ENCODE measurements around the gene L3MBTL3. TPM values are rescaled to one million over a fixed set of nuclear protein-coding genes. Genes with fewer than 3 reads are reported as not detected.

L3MBTL3 gene
- total RNA-seq, 2 donors from 2014 or later = 11.8 to 13.3 TPM

DNA sequence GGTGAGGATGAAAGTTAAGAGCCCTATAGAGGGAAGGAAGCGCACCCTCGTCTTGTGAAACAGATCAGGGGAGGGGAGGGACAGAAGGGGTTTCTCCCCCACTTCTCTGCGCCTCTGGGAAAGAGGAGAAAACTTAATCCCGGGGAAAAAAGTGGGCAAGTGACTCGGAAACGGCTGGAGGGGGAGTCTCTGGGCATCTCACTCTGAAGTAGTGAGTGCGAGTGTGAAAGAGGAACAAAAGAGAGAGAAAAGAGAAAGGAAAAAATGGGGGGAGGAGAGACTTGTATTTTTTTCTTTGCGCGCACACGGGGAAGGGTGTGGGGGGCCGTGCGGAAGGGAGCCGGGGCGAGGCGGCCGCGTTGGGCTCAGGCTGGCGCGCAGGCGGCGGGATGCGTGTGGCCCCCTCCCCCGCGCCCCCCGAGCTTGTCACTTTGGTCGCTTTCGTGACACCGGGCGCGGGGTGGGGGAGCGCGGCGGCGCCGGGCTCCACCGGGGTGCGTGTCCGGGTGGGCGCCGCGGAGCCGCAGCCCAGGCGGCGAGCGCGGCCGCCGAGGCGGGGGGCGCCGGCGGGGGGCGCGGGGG, 454 bp downstream of the L3MBTL3 start:
- Histone ChIP-seq H3K36me3 (no peaks in the 10 kb centered on the region), H3K4me3 (peak overlapping the region; percentile 88), H3K9me3 (no peaks in the 10 kb centered on the region), H3K27me3 (replicated peaks; ENCODE audit: insufficient read depth) (no peaks in the 10 kb centered on the region), H3K27ac (peak overlapping the region; percentile 61 to 70), H3K4me1 (ENCODE audit: control insufficient read depth in 1 of 2, low read depth in 2 of 2) (peaks cover 0 to 8% of the 10 kb centered on the region in 2 donors)
- TF ChIP-seq, protein P1, sequence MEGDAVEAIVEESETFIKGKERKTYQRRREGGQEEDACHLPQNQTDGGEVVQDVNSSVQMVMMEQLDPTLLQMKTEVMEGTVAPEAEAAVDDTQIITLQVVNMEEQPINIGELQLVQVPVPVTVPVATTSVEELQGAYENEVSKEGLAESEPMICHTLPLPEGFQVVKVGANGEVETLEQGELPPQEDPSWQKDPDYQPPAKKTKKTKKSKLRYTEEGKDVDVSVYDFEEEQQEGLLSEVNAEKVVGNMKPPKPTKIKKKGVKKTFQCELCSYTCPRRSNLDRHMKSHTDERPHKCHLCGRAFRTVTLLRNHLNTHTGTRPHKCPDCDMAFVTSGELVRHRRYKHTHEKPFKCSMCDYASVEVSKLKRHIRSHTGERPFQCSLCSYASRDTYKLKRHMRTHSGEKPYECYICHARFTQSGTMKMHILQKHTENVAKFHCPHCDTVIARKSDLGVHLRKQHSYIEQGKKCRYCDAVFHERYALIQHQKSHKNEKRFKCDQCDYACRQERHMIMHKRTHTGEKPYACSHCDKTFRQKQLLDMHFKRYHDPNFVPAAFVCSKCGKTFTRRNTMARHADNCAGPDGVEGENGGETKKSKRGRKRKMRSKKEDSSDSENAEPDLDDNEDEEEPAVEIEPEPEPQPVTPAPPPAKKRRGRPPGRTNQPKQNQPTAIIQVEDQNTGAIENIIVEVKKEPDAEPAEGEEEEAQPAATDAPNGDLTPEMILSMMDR (IDR thresholded peaks at IDR 0.05) = no peak
- no peak for ATAC-seq (ENCODE audit: insufficient number of reproducible peaks, low FRiP score, low read depth)
- DNase-seq (ENCODE audit: low spot score) = no peak

DNA sequence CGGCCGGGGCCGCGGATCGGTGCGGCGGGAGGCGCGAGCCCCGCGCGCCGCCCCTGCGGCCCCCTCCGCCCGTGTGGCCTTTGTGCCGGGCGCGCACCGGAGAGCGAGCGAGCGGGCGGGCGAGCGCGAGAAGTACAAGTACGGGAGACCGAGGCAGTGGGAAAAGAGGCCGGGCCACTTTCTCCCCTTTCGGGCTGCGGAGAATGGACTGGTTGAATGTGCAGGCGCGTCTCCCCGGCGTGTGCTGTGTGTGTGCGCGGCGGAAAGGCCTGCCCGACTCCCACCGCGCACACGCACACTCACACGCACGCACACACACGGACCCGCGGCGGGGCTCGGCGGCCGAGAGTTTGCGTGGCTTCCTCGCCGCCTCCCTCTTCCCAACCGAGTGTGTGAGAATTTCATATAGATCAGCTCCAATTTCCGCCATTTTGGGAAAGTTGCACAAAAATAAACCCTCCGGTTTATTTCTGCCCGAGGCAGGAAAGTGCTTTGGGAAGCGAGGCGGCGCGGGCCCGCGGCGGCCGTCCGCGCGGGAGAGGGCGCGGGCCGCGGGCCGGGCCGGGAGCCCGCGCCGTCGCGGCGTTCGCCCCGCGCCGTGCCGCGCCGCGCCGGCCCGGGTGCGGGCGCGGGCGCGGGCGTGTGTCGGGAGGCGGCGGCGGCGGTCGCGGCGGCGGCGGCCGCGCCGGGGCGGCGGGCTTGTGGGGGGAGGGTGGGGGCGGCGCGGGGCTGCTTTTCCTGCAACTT, 1.1 kb downstream of the L3MBTL3 start:
- TF ChIP-seq, protein P1 (IDR thresholded peaks at IDR 0.05) = no peak

DNA sequence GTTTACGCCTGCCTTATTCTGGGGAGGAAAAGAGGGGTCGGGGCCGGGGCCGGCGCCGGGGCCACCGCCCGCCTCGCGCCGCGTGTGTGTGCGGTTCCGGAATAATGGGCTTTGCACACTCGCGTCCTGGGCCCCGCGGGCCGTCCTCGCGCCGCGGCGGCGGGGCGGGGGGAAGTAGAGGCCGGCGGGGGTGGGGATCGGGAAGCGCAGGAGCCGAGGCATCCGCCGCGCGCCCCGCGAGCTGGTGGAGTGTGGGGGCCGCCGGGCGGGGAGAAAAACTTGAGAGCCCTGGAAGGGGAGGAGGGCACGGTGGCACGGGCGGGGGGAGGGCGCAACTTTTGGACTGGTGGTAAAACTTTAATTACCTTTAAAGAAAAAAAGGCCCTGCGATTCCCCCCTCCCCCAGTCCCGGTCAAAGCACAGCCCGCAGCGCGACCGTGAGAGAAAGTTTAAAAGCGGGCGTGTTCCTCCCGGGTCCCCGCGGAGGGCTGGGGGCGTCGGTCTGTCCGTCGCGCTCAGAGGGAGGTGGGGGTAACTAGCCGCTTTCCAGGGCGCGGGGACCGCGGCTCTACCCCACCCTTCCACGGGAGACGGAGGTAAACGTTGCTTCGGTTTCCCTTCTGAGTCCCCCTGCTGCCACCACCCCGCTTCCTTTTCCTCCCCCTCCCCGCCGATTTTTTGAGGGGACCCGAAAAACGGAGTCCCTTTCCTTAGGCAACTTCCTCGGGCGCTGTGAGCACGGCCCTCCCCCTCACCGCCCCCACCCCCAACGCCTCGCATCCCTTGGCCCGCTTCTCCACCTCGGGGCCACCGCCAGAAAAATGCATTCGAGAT, 1.9 kb downstream of the L3MBTL3 start:
- H3K4me3 ChIP-seq = peak overlapping the region; percentile 94
- ATAC-seq (ENCODE audit: insufficient number of reproducible peaks, low FRiP score, low read depth) = no peak

More for the DNA sequence above, 1.1 kb downstream of the L3MBTL3 start:
- ATAC-seq (ENCODE audit: insufficient number of reproducible peaks, low FRiP score, low read depth) (no peak), DNase-seq (ENCODE audit: low spot score) (no peak)
- Histone ChIP-seq H3K27me3 (replicated peaks; ENCODE audit: insufficient read depth) (no peaks in the 10 kb centered on the region), H3K36me3 (no peaks in the 10 kb centered on the region), H3K9me3 (no peaks in the 10 kb centered on the region), H3K4me3 (peak overlapping the region; percentile 94), H3K4me1 (ENCODE audit: control insufficient read depth in 1 of 2, low read depth in 2 of 2) (peaks cover 0 to 8% of the 10 kb centered on the region in 2 donors), H3K27ac (peak overlapping the region; percentile 58 to 60)

DNA sequence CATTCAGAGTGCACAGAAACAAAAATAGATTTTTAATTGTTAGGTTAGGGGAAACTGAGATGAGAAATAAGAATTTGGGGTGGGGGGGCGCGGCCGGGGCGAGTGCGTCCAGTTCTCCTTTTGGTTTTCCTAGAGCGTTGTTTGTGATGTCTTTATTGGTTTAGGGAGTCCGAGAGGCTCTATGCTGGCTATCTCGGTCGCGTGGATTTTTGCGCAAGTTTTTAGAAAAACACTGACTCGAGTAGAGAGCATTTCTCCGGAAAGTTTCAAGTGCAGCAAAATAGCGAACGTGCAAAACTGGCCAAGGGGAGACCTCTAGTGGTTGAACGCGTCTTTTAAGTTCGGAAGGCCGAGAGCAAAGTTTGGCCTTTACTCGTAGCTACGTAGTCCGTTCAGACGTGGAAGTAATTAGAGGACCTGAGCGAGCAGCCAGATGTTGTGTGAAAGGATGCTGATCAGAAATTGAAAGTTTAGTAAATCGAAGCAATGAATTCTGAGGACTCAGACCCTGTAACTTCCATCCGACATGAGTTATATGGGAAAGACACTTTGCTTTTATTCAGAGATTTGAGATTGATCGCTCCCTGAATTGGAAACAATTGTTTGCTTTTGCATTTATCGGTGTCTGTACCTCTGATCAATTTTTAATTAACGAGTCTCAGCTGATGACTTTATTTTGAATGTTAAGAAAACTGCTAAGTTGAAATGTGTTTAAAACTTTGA, 2.7 kb downstream of the L3MBTL3 start:
- TF ChIP-seq, protein P1 (IDR thresholded peaks at IDR 0.05) = peak; percentile 74
- Histone ChIP-seq H3K4me1 (ENCODE audit: control insufficient read depth in 1 of 2, low read depth in 2 of 2) (peaks cover 0 to 8% of the 10 kb centered on the region in 2 donors), H3K4me3 (peak overlapping the region; percentile 94), H3K36me3 (no peaks in the 10 kb centered on the region), H3K27me3 (replicated peaks; ENCODE audit: insufficient read depth) (no peaks in the 10 kb centered on the region), H3K27ac (peak overlapping the region; percentile 61 to 69), H3K9me3 (no peaks in the 10 kb centered on the region)
- DNase-seq (ENCODE audit: low spot score) = peak; percentile 51
- peak; percentile 93 for ATAC-seq (ENCODE audit: insufficient number of reproducible peaks, low FRiP score, low read depth)

More for the DNA sequence above, 1.9 kb downstream of the L3MBTL3 start:
- peak overlapping the region; percentile 61 to 69 for H3K27ac ChIP-seq
- DNase-seq (ENCODE audit: low spot score) = no peak
- TF ChIP-seq, protein P1 (IDR thresholded peaks at IDR 0.05) = no peak
- H3K27me3 ChIP-seq (replicated peaks; ENCODE audit: insufficient read depth) = no peaks in the 10 kb centered on the region
- peaks cover 0 to 8% of the 10 kb centered on the region in 2 donors for H3K4me1 ChIP-seq (ENCODE audit: control insufficient read depth in 1 of 2, low read depth in 2 of 2)
- H3K36me3 ChIP-seq = no peaks in the 10 kb centered on the region
- H3K9me3 ChIP-seq = no peaks in the 10 kb centered on the region
